ENCODE results near the gene DAD1.

DNA sequence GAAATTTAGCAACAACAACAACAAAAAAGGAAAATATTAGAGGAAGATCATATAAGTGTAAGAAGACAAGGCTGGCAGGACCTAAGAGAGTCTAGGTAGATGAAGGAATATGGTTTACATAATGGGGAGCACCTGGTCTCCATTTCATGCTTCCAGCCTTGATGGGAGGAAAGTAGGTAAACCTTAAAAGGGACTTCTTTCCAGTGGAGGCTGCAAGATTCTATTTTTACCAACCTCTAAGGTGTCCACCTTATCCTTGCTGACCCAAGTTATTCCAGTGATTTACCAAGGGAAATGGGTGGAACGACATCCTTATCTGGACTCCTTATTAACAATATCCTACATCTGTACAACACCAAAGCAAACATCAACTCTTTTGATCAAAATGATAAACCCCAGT is 30.0 kb downstream of the DAD1 start:
- TF ChIP-seq, protein P1, sequence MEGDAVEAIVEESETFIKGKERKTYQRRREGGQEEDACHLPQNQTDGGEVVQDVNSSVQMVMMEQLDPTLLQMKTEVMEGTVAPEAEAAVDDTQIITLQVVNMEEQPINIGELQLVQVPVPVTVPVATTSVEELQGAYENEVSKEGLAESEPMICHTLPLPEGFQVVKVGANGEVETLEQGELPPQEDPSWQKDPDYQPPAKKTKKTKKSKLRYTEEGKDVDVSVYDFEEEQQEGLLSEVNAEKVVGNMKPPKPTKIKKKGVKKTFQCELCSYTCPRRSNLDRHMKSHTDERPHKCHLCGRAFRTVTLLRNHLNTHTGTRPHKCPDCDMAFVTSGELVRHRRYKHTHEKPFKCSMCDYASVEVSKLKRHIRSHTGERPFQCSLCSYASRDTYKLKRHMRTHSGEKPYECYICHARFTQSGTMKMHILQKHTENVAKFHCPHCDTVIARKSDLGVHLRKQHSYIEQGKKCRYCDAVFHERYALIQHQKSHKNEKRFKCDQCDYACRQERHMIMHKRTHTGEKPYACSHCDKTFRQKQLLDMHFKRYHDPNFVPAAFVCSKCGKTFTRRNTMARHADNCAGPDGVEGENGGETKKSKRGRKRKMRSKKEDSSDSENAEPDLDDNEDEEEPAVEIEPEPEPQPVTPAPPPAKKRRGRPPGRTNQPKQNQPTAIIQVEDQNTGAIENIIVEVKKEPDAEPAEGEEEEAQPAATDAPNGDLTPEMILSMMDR (IDR thresholded peaks at IDR 0.05 in 2 of 3, conservative IDR thresholded peaks at IDR 0.05 in 1 of 3; ENCODE audit: borderline replicate concordance in 1 of 3, insufficient read depth in 1 of 3, low read depth in 2 of 3, low read length in 2 of 3), result no peak
- TF ChIP-seq EZH2 (IDR thresholded peaks at IDR 0.05) (no peak), POLR2A (IDR thresholded peaks at IDR 0.05; ENCODE audit: borderline replicate concordance, extremely low read depth, insufficient read depth, insufficient read length) (no peak), YY1 (IDR thresholded peaks at IDR 0.05; ENCODE audit: extremely low read depth, insufficient replicate concordance, low read depth, low read length) (no peak), POLR2AphosphoS5 (IDR thresholded peaks at IDR 0.05; ENCODE audit: low read depth, low read length) (no peak), CEBPB (IDR thresholded peaks at IDR 0.05; ENCODE audit: low read depth) (no peak), EGR1 (IDR thresholded peaks at IDR 0.05; ENCODE audit: low read depth) (no peak), ZNF274 (IDR thresholded peaks at IDR 0.05; ENCODE audit: low read depth, low read length) (no peak), TCF7L2 (IDR thresholded peaks at IDR 0.05; ENCODE audit: borderline replicate concordance, extremely low read depth, insufficient read depth, insufficient read length) (no peak), SIN3A (IDR thresholded peaks at IDR 0.05; ENCODE audit: low read depth) (no peak), ZFX (IDR thresholded peaks at IDR 0.05) (no peak)
- TF ChIP-seq, protein P2, sequence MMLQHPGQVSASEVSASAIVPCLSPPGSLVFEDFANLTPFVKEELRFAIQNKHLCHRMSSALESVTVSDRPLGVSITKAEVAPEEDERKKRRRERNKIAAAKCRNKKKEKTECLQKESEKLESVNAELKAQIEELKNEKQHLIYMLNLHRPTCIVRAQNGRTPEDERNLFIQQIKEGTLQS (IDR thresholded peaks at IDR 0.05), result no peak
- TF ChIP-seq, protein P3, sequence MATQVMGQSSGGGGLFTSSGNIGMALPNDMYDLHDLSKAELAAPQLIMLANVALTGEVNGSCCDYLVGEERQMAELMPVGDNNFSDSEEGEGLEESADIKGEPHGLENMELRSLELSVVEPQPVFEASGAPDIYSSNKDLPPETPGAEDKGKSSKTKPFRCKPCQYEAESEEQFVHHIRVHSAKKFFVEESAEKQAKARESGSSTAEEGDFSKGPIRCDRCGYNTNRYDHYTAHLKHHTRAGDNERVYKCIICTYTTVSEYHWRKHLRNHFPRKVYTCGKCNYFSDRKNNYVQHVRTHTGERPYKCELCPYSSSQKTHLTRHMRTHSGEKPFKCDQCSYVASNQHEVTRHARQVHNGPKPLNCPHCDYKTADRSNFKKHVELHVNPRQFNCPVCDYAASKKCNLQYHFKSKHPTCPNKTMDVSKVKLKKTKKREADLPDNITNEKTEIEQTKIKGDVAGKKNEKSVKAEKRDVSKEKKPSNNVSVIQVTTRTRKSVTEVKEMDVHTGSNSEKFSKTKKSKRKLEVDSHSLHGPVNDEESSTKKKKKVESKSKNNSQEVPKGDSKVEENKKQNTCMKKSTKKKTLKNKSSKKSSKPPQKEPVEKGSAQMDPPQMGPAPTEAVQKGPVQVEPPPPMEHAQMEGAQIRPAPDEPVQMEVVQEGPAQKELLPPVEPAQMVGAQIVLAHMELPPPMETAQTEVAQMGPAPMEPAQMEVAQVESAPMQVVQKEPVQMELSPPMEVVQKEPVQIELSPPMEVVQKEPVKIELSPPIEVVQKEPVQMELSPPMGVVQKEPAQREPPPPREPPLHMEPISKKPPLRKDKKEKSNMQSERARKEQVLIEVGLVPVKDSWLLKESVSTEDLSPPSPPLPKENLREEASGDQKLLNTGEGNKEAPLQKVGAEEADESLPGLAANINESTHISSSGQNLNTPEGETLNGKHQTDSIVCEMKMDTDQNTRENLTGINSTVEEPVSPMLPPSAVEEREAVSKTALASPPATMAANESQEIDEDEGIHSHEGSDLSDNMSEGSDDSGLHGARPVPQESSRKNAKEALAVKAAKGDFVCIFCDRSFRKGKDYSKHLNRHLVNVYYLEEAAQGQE (IDR thresholded peaks at IDR 0.05; ENCODE audit: low read depth), result no peak
